ENCODE data around the gene TRAF6.

Gene TRAF6

GRCh38 chr11:36467916-36468315 is 42.2 kb downstream of the TRAF6 start:
- TF ChIP-seq MAX (IDR thresholded peaks at IDR 0.05), result no peak
- no peak for TF ChIP-seq EP300 (IDR thresholded peaks at IDR 0.05; ENCODE audit: borderline replicate concordance)
- no peak for TF ChIP-seq EGR1 (IDR thresholded peaks at IDR 0.05)
- TF ChIP-seq ZBTB7A (IDR thresholded peaks at IDR 0.05; ENCODE audit: low read depth), result no peak
- no peak for TF ChIP-seq CEBPB (IDR thresholded peaks at IDR 0.05)
- TF ChIP-seq TCF12 (IDR thresholded peaks at IDR 0.05; ENCODE audit: low read depth), result no peak
- no peak for TF ChIP-seq TEAD4 (IDR thresholded peaks at IDR 0.05)
- TF ChIP-seq USF1 (IDR thresholded peaks at IDR 0.05), result no peak

- TF ChIP-seq TEAD4 (IDR thresholded peaks at IDR 0.05) (no peak), CEBPB (IDR thresholded peaks at IDR 0.05) (no peak), NFIC (IDR thresholded peaks at IDR 0.05) (no peak)
These were observed 43.1 kb downstream of the TRAF6 start for GRCh38 chr11:36467012-36467411.

- TF ChIP-seq REST (IDR thresholded peaks at IDR 0.05; ENCODE audit: low read depth) (no peak), YY1 (IDR thresholded peaks at IDR 0.05; ENCODE audit: low read depth) (no peak)
These were observed 44.5 kb downstream of the TRAF6 start for GRCh38 chr11:36465449-36466163.

GRCh38 chr11:36464720-36465119 is 45.4 kb downstream of the TRAF6 start:
- TF ChIP-seq REST (IDR thresholded peaks at IDR 0.05; ENCODE audit: low read depth), result no peak
- no peak for TF ChIP-seq TCF12 (IDR thresholded peaks at IDR 0.05; ENCODE audit: low read depth)

GRCh38 chr11:36463781-36464180 is 46.3 kb downstream of the TRAF6 start:
- TF ChIP-seq CEBPB (IDR thresholded peaks at IDR 0.05), result no peak
- no peak for TF ChIP-seq CREB1 (IDR thresholded peaks at IDR 0.05; ENCODE audit: low read depth)
- TF ChIP-seq RAD21 (IDR thresholded peaks at IDR 0.05; ENCODE audit: low read depth), result no peak
- no peak for TF ChIP-seq EGR1 (IDR thresholded peaks at IDR 0.05)
- TF ChIP-seq EP300 (IDR thresholded peaks at IDR 0.05; ENCODE audit: borderline replicate concordance), result no peak
- TF ChIP-seq YY1 (IDR thresholded peaks at IDR 0.05; ENCODE audit: low read depth), result no peak
- no peak for TF ChIP-seq NFIC (IDR thresholded peaks at IDR 0.05)

- TF ChIP-seq CREB1 (IDR thresholded peaks at IDR 0.05; ENCODE audit: low read depth) (no peak), ZBTB7A (IDR thresholded peaks at IDR 0.05; ENCODE audit: low read depth) (no peak), TEAD4 (IDR thresholded peaks at IDR 0.05) (no peak), TCF12 (IDR thresholded peaks at IDR 0.05; ENCODE audit: low read depth) (no peak), NFIC (IDR thresholded peaks at IDR 0.05) (no peak), RAD21 (IDR thresholded peaks at IDR 0.05; ENCODE audit: low read depth) (no peak), USF1 (IDR thresholded peaks at IDR 0.05) (no peak), MAX (IDR thresholded peaks at IDR 0.05) (no peak)
These were observed 47.8 kb downstream of the TRAF6 start for GRCh38 chr11:36462321-36462720.

GRCh38 chr11:36460220-36460619 is 49.9 kb downstream of the TRAF6 start:
- TF ChIP-seq EP300 (IDR thresholded peaks at IDR 0.05; ENCODE audit: borderline replicate concordance) (no peak), CREB1 (IDR thresholded peaks at IDR 0.05; ENCODE audit: low read depth) (no peak), RAD21 (IDR thresholded peaks at IDR 0.05; ENCODE audit: low read depth) (no peak), EGR1 (IDR thresholded peaks at IDR 0.05) (no peak), FOXM1 (IDR thresholded peaks at IDR 0.05; ENCODE audit: borderline replicate concordance, low read depth) (no peak), YY1 (IDR thresholded peaks at IDR 0.05; ENCODE audit: low read depth) (no peak), TEAD4 (IDR thresholded peaks at IDR 0.05) (no peak), CEBPB (IDR thresholded peaks at IDR 0.05) (no peak), REST (IDR thresholded peaks at IDR 0.05; ENCODE audit: low read depth) (no peak), TCF12 (IDR thresholded peaks at IDR 0.05; ENCODE audit: low read depth) (no peak), ZBTB7A (IDR thresholded peaks at IDR 0.05; ENCODE audit: low read depth) (no peak), TAF1 (IDR thresholded peaks at IDR 0.05; ENCODE audit: low read depth) (no peak), MAX (IDR thresholded peaks at IDR 0.05) (no peak), NFIC (IDR thresholded peaks at IDR 0.05) (no peak), USF1 (IDR thresholded peaks at IDR 0.05) (no peak)
